HG03108 (cell line): Measurements from ENCODE around the gene SLX4.

Experiments used
- ATAC-seq: cut with Tn5 transposase; IDR thresholded peaks from one replicate; pipeline ENCODE4 v1.9.1; 2021; ENCODE audit warnings: moderate library complexity; ENCODE audit not compliant: unreplicated experiment

SLX4 gene

DNA sequence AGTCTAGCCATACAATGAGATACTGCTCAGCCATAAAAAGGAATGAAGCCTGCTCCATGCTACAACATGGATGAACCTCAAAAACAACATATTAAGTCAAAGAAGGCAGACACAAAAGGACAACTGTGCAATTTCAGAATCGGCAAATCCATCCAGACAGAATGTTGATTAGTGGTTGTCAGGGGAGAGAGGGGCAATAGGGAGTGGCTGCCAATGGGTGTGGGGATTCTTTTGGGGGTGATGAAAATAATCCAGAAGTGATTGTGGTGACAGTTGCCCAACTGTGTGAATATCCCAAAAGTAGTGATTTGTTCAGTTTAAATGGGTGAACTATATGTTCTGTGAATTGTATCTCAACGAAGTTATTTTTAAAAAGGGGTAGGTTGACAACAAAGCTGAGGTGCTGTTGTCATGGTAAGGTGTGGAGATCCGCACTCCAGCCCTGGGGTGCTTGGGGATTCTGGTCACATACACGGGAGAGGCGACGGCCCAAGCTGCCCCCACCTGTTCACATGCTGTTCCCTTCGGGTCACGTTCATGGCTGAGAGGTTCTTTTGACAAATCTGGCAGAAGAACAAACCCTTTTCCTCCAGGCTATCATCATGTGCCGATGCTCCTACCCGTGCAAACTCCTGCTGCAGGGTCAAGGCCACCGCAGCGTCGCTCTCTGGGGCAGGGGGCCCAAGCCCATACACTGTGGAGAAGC is 9.6 kb downstream of the SLX4 start:
- no peak for ATAC-seq

DNA sequence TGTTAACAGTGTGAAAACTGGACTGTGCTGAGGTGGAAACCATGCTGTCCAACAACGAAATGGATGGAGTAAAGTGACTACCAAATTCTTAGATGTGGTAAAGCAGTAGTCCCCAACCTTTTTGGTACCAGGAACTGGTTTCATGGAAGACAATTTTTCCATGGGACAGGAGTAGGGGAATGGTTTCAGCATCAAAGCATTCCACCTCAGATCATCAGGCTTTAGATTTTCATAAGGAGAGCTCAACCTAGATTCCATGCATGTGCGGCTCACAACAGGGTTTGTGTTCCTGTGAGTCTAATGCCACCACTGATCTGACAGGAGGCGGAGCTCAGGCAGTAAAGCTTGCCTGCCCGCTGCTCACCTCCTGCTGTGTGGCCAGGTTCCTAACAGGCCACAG is 11.5 kb downstream of the SLX4 start:
- ATAC-seq = no peak

GRCh38 chr16:3599121-3599520 is 12.3 kb downstream of the SLX4 start:
- ATAC-seq = no peak

DNA sequence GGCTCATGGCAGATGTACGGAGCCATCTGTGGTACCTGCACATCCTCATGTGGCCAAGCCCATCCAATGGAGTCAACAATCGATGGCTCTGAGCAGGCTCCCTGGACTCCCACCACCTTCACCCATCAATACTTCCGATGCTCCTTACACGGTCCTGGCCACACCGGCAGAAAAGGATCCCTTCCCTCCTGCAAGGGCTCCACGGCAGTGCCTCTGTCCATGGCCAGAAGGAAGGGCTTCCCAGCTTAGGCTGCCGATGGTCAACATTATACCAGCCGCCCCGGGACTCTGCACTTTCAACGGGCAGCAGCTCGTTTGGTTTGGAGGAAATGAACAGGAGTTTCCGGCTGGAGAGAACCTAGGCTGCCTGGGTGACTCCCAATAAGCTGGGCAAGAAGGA is 13.2 kb downstream of the SLX4 start:
- no peak for ATAC-seq

DNA sequence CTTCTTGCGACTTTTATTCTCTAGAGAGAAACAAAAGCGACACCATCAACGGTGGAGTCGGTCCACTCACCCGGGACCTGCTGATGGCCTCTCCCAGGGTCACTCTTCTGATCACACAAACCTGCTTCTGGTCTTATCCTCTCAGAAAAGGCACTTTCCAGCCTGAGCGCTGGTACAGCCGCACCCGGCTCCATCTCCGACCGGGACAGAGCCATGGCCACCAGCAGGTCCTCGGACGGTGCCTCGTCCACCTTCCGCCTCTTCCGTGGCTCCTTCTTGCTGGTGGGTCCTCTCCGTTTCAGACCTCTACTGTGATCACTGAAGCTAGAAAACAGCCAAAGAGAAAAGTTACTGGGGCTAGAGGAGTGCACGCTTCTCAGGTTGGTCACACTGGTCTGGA is 13.7 kb downstream of the SLX4 start:
- ATAC-seq = no peak

DNA sequence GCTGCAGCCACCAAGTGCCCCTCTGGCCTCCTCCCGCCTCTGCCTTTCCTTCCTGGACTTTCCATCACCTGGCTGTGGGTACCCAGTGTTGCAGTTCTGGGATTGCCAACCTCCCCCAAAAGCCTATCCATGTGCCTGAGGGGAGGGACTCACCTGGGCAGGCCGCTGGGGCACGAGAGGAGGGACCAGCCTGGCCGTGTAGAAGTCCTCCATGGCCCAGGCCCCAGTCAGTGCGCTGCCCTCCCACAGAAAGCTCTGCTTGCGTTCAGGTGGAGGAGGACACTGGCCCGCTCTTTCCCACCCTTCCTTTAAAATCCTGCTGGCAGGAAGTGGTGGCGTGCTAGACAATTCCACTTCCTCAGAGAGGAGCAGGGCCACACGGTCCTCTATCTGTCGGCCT is 14.2 kb downstream of the SLX4 start:
- ATAC-seq = no peak

DNA sequence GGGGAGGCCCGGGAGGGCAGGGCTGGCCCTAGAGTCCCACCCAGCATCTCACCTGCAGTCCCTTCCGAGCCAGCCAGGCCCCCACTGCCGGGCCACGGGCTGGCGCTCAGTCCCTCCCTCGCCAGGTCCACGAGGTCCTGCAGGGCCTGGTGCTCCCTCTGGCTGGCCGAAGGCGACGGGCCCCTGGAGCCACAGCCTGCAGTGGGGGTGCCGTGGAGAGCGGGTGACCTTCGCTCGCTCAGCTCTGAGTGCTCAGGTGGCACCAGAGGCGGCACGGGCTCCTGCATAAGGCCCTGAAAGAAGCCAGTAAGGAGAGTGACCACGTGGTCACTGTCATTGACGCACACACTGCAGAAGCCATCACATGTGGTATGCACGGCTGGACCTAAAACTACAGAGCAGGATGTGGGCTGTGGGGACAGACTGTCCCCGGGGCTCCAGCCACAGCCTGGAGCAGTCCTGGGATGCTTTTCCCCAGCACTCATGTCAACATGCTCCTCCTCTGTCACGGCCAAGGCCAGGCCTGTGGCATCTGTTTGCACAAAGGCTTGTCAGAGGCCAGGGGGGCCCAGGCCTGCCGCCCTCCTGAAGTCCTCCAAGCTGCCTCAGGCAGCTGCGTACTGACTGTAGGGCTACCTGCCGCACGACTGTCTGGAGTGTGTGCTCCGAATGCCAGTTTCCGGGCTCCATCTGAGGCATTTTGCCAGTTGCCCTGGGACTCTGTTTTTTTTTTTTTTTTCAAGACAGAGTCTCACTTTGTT is 15.1 kb downstream of the SLX4 start:
- ATAC-seq = no peak

- no peak for ATAC-seq
These were observed 15.8 kb downstream of the SLX4 start for GRCh38 chr16:3595521-3596021.

GRCh38 chr16:3595110-3595486 is 16.3 kb downstream of the SLX4 start:
- ATAC-seq = no peak

DNA sequence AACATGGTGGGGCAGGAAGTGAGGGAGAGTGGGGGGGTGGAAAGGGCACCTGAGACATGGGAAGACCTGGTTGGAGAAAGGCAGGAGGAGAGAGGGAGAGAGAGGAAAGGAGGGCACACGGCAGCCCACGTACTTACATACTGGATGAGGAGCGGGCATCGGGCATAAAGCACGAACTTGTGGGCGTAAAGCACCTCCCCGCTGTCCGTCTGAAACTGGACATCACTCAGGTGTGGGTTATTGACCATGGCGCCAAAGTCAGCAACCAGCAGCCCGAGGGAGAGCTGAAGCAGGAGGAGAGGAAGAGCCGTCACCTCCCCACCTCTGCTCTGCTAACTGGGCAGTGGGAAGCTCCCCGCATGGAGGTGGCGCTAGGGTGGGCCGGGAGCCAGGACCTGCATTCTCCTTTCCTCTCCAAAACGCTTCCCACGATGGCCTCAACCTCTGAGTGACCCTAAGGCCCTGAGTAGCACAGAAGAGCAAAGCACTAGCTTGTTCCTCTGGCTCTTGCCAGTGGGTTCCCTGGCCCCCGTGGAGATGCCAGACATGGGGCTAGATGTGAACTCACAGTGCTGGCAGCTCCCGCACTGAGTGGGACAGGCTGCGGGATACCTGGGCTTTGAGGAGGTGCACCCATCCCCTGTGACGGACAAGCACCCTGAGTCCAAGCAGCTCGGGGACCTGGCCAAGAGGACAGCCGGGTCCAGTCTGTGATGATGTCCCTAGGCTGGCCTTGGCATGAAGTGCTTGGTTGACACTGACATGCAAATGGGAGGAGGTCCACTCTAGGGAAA is 16.9 kb downstream of the SLX4 start:
- no peak for ATAC-seq

- no peak for ATAC-seq
These were observed 18.8 kb downstream of the SLX4 start for GRCh38 chr16:3592559-3592958.

GRCh38 chr16:3591991-3592390 is 19.4 kb downstream of the SLX4 start:
- no peak for ATAC-seq

DNA sequence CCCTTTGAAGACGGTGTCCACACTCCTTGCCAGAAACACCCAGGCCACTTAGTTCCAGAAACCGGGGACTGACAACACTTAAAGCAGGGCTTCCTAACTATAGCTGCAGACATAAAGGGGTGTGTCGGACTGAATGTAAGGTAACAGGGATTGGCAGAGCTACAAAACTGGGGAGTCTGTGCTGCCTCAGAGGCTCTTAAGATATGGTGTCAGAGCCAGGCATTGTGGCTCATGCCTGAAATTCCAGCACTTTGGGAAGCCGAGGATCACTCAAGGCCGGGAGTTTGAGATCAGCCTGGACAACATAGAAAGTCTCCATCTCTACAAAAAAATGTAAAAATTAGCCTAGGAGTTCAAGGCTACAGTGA is 20.0 kb downstream of the SLX4 start:
- ATAC-seq = no peak

DNA sequence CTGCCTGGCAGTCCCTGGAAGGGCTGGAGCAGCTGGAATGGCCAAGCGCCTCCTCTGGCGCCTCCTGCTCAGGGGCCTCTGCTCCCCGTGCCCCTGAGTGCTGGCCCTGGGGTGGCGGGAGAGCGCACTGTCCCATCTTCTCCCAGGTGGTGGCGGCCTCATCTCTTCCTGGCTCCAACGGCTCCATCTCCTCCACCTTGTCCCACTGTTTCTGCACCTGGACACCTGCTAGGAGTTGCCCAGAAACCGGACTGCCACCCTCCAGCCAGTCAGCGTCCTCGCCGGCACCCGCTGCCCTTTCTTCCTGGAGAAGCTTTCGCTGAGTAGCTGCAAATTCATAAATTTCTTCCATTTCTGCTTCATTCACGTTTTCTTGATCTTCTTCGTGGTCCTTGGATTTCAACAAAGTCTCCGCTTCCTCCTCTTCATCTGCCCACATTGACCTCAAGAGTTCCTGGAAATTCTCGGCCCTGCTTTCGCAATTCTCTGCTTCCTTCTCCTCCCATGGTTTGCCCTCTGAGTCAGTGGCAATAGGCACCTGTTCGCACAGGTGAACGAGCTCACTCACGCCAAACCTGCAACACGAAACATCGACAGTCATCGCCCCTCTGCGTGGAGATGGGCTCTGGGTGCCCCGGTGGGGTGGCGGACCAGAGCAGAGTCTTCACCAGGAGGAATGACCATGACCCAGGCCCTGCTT is 20.5 kb downstream of the SLX4 start:
- no peak for ATAC-seq

- no peak for ATAC-seq
These were observed 21.3 kb downstream of the SLX4 start for GRCh38 chr16:3589991-3590701.

- no peak for ATAC-seq
These were observed 21.9 kb downstream of the SLX4 start for GRCh38 chr16:3589441-3589921.

- ATAC-seq = no peak
These were observed 22.4 kb downstream of the SLX4 start for GRCh38 chr16:3589001-3589400.

- no peak for ATAC-seq
These were observed 23.8 kb downstream of the SLX4 start for GRCh38 chr16:3587547-3588110.

DNA sequence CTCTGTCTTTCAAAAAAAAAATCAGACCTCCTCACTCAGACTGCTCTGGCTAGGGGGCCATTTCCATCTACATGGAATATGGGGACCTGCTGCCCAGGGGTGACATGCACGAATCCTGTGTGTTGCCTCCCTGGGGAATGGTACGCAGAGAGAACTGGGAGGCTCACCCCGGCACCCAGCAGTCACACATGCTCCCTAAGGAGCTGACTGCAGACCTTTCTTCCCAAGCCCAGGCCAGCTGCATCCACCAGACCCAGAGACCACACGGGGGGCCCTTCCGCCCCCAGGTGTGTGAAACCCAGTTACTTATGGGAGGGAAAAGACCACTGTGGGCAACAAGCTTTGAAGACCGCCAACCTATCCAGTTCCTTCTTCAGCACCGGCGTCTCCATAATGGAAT is 27.0 kb downstream of the SLX4 start:
- ATAC-seq = no peak
